NCI-H146 treated with DMSO at 0.1 percent for 48 hours (cell line): ENCODE results near the gene PCCA.
"Not testable (repeated sequence)": the region's sequence is repeated elsewhere in the genome, so short reads cannot be mapped to it uniquely, and the experiment has no call there.

Experiments
- DNase-seq: peaks from one replicate; lab custom pipeline; 2025; ENCODE audit not compliant: unreplicated experiment; lab: John Stamatoyannopoulos, UW

The PCCA gene

GRCh38 chr13:100234524-100235136 lies 145.7 kb downstream of the PCCA start:
- DNase-seq, result no peak

GRCh38 chr13:100235311-100235901 lies 146.5 kb downstream of the PCCA start:
- peak; percentile 84 for DNase-seq

DNA sequence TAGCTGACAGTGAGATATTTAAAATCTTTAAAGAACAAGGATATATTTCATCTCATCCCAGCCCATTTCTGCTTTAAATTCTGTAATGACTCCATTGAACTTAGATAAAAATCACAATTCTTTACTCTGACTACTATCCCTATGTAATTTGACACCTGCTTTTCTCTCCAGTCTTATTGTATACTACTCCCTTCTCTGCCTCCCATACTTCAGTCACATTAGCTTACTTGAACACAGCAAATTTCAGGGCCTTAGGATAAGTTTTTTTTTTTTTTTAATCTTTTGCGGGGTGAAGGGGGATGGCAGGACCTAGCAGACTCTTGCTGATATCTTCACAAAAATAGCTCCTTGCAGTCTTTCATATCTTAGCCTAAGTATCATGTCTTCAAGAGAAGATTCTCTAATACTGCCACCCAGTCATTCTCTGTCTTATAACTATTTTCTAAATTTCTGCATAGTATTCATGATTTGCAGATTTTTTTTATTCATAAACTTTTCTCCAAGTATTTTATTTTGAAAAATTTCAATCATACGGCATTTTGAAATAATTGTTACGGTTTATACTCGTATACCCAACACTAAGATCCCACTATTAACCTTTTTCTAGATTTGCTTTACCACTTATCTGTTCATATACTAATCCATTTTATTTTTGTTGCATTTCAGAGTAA lies 151.4 kb downstream of the PCCA start:
- no peak for DNase-seq

DNA sequence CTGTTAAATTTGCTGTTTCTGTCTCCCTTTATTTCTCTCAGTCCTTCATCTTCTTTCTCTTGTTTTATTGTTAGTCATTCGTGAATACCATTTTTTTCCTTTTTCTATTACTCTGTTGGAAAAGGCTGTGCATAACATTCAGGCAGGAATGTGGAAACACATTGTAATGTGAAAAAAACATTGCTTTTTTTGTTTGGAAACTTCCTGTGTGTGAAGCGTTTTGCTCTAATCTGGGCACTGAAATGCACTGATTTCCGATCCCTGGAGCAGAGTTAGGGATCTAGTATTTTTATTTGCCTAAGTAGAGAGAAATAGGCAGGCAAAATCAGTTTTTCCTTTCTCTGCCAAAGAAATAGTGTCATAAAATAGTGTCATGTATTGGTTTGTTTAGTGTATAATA lies 155.5 kb downstream of the PCCA start:
- DNase-seq, result no peak

- no peak for DNase-seq
Measured at GRCh38 chr13:100245104-100245503, 156.2 kb downstream of the PCCA start.

- no peak for DNase-seq
Measured at GRCh38 chr13:100247937-100248336, 159.0 kb downstream of the PCCA start.

GRCh38 chr13:100254002-100254401 lies 165.1 kb downstream of the PCCA start:
- no peak for DNase-seq

DNA sequence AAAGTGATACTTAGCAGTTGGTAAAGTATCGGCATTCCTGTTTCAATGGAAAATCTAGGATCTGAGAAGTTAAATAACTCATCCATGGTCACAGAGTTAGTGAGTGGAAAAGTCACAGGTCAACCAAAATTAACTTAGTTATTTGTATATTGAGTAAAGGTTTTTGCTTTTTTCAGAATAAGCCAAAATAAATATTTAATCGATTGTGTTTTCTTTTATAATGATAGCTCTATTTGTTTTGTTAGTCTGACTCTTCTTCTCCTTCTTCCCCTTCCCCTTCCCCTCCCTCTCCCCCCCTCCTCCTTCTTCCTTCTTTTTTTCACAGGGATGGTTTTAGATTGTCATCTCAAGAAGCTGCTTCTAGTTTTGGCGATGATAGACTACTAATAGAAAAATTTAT lies 173.5 kb downstream of the PCCA start:
- no peak for DNase-seq

- DNase-seq, result no peak
Measured at GRCh38 chr13:100266026-100266425, 177.1 kb downstream of the PCCA start.

DNA sequence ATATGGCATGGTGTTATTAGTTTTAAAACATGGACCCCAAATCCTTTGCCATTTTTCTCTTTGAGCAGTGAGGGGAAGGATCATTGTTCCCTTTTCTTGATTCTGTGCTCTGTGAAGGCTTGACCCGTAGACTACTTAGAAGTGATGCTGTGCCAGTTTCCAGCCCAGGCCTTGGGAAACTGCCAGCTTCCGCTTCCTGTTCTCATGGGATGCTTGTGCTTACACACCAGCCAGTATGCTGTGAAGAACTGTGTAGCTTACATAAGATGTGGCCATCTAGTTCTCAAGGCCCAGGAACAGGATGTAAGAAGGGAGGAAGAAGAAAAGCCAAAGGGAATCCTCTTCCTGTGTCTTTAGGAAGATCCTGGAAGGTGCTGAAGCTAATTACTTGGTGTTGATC lies 180.9 kb downstream of the PCCA start:
- DNase-seq, result no peak

GRCh38 chr13:100273138-100273537 lies 184.2 kb downstream of the PCCA start:
- no peak for DNase-seq

DNA sequence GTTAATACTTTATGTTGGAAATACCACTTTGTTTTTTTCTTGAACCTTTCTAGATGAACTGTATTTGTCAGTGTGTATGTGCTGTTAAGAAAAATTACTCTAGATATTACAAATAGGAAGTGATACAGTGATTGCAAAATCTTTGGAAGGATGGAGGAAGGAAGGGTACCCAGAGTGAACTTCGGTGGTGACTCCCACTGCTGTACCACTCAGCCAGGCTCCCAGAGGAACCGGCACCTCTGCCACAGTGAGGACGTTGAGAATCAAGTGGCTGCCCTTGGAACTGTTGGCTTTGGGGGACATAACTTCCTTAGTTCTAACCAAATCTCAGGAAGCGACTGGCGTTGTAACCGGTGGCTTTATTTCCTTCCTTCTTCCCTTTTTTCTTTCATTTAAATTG lies 184.7 kb downstream of the PCCA start:
- no peak for DNase-seq

DNA sequence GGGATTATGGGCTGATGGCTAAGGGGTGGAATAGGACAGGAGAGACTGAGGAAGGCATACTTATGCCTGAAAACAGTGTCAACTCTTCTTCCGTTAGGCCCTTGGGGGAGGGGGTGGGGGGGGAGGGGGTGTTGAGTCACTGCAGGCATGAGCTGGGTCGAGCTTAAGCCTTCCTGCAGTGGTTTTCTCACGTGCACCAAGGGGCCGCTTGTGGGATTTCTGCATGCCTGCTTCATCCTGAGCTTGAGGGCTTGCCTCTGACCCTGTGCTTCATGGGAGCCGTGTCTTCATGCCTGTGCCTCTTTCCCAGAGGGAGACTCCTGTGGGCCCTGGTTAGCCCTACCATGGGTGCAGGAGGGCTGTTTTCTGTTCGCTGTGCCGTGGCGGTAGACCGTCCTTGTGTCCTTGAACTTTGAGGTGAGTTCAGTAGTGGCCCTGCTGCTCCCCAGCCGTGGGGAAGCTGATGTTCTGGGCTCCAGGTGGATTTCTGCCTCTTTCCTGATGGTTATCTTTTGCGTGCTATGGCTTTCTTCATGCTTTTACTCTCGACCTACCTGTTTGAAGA lies 186.1 kb downstream of the PCCA start:
- no peak for DNase-seq

DNA sequence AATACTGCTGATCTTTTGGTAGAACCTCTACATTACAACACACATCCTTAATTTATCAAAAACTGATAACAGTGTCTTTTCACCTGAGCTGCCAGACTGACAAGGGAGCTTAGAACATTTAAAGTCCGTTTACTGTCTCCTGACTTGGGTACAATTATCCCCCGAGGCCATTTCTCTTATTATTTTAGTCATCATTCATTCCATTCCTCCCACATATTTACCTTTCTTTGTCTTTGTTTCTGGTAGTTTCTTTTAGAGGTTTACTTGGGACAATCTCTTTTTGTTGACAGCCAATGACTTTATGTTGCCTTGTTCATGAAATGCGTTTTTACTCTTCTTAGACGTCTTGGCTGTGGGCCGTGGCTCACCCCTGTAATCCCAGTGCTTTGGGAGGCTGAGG lies 186.9 kb downstream of the PCCA start:
- no peak for DNase-seq

GRCh38 chr13:100280681-100281080 lies 191.8 kb downstream of the PCCA start:
- DNase-seq, result no peak

GRCh38 chr13:100282306-100282705 lies 193.4 kb downstream of the PCCA start:
- DNase-seq, result not testable (repeated sequence)

- DNase-seq, result no peak
Measured at GRCh38 chr13:100290165-100290801, 201.4 kb downstream of the PCCA start.

- no peak for DNase-seq
Measured at GRCh38 chr13:100291624-100292023, 202.7 kb downstream of the PCCA start.

- DNase-seq, result no peak
Measured at GRCh38 chr13:100297413-100297812, 208.5 kb downstream of the PCCA start.

DNA sequence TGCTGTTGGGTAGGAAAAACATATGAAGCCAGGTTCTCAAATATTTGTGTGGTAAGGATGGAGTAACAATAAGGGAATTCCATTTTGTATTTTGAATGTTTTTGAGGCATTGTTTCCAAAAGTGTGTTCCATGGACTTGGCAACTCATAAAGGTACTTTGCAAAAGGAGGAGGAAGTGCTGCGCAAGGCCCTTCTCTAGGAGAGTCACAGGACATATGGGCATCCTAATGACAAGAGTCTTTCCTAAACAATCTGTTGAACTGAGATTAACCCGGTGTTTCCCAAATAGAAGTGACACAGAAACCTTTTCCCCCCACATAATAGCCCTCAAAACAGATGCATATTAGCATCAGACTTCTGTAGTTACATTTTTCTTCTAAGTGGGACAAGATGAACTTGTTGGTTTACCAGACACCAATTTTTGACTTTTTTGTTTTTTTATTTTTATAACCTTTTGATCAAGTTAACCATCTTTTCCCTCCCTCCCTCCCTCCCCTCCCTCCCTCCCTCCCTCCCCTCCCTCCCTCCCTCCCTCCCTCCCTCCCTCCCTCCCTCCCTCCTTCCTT lies 209.3 kb downstream of the PCCA start:
- no peak for DNase-seq

DNA sequence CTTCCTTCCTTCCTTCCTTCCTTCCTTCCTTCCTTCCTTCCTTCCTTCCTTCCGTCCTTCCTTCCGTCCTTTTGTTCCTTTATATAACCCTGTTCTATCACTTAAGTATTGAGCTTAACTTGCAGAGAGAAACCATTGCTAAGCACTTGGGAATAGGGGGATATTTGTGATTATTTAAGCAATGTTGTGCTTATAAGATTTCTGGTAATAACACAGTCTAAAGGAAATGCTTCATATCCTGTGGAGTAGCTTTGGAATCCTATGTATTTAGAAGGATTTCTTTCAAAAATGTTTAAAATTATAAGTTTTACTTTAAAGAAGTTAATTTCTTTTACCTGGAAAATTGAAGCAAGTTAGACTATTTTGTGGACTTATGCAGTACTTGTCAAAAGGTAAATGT lies 209.8 kb downstream of the PCCA start:
- DNase-seq, result no peak
